ENCODE data around the gene C10orf53.
"Not testable (repeated sequence)": the region's sequence is repeated elsewhere in the genome, so short reads cannot be mapped to it uniquely, and the experiment has no call there.

Gene C10orf53

DNA sequence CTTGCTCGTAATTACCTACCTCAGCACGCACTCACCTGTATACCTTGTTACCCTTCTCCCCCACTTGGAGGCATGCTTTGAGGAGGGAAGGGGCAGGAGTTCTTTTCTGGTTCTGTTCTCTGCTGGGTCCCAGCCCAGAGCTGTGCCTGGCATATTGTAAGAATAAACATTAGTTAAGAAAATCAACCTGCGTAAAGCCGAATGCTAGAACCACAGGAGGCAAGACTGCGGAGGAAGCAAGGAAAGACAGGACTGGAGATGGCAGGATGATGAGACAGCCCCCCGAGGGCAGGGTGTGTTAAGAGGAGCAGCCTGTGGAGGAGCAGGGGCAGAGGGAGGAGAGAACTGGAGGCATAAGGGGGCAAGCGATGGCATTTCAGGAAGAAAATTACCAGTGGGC lies 9.5 kb downstream of the C10orf53 start:
- no peak for DNase-seq

DNA sequence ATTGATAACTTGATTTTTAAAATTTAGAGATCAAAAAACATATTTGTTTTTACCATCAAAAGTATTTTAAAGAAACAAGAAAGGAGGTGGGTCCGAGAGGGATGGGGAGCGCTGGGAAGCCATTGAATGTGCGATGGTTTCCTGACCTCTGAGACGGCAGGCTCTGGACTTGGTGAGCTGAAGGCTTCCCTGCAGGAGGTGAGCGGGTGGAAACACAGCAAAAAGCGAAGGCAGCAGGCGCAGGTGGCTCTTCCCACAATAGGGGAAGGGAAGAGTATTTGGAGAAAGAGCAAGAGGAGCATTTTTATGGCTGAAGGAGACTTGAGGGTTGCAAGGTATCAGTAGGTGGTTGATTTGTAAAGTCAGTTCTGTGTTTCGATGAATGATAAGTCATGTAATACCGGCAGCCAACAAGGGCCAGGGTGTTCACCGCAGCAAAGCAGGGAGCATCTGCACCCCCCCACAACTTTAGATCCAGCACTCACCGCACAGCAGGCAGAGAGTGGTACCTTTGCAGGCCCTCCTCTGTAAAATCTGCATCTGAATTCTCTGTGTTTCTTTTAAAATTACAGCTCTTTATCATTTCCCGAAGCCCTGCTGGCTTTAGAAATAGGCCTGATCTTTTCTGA lies 10.5 kb downstream of the C10orf53 start:
- no peak for DNase-seq

DNA sequence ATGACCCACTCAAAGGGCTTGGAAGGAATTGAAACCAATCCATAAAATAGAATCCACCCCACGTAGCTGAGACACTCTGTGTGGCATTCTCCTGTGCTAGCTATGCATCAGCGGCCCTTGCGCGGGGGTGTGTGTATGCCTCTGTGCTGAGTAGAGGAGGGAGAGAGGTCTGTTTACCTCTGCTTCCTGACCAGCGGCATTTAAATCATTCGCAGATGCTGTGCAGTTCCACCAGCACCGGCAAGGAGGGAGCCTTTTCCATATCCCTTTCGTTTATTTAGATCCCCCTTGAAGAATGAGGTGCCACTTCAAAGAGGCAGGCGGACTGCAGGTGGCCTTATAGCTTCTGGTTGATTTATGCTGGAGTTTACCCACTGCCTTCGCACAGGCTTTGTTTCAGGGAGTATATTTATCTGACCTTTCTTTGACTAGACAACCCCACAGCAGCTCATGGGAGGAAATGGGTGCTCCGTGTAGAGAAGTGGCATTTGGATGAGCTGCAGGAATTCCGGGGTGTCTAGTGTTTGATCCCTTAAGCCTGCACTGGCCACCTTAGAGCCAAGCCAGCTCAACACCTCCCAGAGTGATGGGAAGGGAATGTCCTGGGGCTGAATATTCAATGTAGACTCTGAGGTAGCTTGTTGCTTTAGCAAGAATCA lies 11.4 kb downstream of the C10orf53 start:
- DNase-seq: no peak

DNA sequence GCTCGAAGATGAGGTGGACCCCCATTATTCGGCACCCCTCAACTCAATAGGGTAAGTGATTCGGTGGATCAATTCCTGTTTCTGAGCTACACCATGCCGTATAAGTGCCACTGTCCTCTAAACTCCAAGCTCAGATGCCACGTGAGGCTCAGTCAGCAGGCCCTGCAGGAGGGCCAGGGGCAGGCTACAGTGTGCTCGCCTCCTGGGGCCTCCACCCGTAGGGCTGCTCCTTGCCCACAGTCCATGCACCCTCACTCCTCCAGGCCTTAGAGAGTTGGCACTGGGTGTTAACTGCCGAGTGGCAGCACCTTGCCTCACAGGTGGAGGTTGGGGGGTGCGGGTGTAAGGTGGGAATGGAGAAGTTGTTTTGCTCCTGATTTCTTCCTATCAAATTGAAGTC lies 12.1 kb downstream of the C10orf53 start:
- DNase-seq: no peak

DNA sequence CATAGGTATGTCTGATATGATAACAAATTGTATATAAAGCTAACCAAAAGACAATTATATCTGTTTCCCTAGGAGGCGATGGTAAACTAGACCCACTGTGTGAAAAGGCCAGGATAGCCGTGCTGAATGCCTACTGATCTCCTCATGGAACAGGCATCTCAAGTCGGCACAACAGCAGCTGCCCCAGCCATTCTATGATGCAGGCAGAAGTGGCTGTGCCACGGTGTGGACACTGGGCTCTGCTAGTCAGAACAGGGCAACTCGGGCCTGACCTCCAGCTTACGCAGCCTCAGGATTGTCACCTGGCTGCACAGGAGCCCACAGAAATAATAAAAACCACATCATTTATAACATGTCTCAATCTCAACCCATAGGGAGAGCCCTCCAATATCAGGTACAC lies 15.0 kb downstream of the C10orf53 start:
- no peak for DNase-seq

DNA sequence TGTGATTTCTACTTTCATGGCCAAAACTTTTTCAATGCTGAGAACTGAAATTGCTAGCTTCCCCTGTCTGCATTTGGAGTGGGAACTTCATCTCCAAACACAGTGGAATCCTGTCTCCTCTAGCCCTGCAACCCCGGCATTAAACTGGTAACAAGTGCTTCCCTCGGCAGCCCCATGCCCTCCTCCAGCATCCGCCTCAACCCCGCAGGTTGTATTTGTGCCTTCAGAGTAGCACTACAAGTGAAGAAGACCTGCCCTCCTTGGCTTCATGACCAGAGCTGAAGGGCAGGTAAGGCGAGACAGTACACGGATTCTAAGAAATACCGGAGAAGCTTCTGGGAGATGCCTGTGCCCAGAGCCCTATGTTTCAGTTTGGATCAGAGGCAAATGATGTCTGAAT lies 16.9 kb downstream of the C10orf53 start:
- no peak for DNase-seq

DNA sequence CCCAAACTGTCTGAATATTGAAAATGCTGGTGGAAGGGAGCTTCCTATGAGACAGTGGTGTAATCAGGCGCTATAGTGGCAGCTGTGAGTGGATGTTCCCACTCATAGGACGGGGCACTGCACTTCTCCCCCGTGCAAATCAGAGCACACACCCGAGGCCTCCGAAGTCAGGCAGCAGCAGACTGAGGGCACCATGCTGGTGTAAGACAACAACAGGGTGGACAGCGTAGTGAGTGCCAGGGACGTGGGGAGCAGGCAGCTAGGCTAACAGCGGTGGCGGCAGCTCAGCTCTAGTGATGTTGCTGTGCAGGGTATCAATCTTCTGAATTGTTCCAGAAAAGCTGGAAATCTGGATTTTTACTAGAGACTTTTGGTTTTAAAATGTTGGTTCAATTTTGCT lies 19.2 kb downstream of the C10orf53 start:
- no peak for DNase-seq

DNA sequence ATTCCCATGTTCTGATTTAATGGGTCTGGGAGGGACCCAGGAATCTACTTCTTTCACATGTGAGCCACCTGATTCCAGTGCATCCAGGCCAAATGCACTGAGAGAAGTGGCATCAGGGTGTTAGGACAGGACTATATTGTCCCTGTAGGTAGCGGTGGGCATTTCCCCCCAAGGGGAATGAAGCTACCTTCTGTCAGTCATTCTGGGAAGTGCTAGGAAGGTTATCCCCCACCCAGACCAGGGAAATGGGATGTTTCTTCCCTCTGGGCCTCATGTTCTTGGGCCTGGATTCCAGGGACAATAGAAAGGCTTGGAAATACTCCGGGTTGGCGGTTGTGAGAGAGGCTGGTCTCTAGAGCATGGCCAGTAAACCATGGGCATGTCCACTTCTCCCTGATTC lies 20.8 kb downstream of the C10orf53 start:
- no peak for DNase-seq

DNA sequence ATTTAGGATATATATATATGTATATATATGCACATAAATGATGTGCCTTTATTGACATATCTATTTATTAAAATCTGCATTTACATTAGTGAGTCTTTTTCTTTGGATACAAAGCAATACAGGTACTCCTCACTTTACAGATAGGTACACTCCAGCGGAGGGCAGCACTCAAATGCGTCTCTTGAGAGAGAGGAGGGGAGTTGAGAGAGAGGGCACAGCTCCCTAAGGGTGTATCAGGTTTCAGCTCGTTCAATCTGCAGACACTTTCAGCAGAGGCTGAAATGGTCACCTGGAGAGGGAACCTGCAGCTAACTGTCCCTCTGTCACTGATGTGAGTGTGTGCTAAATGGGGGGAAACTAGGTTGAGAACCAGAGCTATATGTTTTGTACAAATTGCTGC lies 21.5 kb downstream of the C10orf53 start:
- no peak for DNase-seq

DNA sequence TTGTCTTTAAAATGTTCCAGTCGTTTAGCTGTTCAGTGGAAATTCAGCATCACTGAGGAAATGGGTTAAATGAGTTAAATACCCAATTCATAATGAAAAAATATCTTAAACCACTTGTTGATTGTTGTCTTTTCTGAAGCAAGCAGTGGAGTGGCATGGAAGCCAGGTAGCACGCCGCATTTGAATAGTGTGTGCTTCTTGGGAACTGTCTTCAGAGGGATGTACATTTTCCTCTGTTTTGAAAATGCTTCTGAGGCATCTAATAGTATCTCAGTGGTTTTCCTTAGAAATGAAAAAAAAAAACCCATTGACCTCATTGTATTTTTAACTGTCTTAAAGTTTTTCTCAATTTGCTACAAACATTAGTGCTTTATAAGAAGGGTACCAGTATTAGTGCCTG lies 28.1 kb downstream of the C10orf53 start:
- DNase-seq: no peak

DNA sequence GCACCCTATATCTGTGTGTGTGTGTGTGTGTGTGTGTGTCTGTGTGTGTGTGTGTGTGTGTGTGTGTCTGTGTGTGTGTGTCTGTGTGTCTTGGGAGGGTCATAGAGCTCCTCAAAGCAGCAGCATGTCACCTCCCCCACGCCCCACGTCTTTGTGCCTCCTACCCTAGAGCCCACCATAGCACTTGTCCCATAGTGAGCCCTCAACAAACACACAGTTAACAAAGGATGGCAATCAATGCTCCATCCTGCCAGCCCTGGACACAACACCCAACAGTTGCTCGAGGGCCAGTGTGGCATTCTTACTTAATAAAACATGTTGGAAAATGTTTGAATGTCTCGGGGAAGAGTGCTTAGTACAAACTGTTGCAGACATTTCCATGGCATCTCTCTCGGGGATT lies 30.5 kb downstream of the C10orf53 start:
- no peak for DNase-seq

DNA sequence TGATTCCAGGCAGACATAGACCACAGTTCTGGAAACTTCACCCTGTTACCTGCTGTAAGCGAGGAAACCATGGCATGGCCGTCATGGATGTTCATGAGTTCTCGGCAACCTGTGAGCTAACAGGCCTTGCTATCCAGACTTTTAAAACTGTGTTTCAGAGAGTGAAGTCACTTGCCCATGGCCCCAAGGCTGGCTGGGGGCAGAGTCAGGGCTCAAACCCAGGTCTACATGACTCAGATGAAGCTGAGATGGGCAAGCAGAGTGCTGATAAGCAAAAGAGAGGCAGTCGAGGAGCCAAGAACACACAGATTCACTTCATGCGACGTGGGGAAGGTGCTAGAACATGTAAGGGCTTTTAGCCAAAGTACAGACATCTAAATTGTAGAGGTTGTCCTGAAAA lies 31.5 kb downstream of the C10orf53 start:
- no peak for DNase-seq

DNA sequence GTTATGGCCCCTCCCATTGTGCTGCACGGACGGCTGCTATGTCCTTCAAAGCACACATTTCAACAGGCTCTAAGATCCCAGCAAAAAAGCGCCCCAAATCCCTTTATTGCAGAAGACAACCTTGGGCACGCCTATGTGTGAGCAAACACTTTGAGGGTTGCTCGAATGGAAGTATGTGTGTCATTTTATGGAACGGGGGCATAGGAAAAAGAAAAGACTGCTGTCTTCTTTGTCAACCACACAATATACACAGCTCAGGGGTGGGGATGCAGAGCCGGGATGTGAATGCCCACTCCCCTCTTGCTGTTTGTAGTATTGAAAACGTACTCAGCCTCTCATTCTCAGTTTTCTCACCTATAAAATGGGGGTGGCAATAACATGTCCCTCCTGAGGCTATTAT lies 32.0 kb downstream of the C10orf53 start:
- DNase-seq: no peak

DNA sequence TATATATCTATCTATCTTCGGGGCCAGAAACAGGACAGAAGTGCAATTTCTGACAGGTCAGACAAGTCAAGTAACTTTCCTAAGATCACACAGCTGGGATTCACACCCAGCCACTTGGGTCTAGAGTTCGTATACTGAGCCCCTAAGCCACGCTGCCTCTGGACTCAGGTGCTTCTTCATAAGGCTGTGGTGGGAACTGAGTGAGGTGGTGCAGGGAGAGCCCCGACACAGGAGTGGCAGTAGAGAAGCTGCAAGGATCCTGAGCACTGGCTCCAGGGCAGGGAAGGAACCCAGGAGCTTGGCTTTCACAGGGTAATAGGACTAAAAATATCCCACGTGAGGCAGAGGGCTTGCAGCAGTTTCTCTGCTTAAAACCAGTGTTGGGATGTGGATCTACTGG lies 33.8 kb downstream of the C10orf53 start:
- no peak for DNase-seq

DNA sequence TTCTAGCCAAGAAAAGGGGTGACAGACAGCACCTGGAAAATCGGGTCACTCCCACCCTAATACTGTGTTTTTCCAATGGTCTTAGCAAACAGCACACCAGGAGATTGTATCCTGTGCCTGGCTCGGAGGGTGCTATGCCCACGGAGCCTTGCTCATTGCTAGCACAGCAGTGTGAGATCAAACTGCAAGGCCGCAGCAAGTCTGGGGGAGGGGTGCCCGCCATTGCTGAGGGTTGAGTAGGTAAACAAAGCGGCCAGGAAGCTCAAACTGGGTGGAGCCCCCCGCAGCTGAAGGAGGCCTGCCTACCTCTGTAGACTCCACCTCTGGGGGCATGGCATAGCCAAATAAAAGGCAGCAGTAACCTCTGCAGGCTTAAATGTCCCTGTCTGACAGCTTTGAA lies 35.7 kb downstream of the C10orf53 start:
- DNase-seq: not testable (repeated sequence)

DNA sequence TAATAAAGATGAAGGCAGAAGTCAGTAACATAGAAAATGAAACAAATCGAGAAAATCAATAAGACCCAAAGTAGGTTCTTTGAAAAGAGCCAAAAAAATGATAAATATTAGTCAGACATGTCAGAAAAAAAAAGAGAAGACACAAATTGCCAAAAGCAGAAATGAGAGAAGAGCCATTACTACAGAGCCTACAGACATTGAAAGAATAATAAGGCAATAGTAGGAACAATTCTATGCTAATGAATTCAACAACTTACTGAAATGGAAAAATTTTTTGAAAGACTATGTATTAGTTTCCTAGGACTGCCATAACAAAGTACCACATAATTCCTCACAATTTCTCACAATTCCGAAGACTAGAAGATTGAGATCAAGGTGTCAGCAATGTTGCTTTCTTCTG lies 47.1 kb downstream of the C10orf53 start:
- DNase-seq: no peak

DNA sequence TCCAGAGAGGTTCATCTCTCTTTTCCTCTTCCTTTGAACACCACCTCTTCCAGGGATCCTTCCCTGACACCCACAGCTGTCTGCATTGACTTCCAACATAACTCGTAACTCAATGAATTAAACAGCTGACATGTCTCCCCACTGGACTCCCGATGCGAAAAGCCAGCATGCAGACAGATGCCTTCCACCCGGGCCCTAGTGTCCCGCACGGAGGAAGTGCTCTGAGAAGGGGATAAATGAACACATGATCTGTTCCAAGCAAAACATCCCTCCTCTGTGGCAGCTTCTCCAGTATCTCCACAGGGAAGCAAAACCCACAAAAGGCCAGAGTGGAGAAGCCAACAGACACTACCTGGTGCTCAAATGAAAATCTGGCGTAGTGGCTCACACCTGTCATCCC lies 54.4 kb downstream of the C10orf53 start:
- DNase-seq: no peak

DNA sequence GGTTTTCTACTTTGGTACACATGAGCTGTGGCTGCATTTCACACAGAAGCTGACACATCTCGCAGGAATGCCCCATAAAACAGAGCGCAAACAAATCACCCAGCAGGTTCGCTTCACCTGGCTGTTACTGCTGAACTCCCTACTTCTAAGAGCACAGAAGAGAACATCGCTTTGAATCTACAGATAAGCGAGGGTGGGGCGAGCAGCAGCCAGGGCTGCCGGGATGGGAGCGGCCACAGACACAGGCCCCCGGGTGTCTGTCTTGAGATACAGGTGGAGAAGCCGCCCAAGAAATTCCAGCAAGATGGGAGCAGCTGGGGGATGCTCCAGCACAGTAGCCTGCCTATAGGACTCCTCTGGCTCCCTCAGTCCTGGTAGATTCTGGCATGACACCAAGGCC lies 55.2 kb downstream of the C10orf53 start:
- no peak for DNase-seq

DNA sequence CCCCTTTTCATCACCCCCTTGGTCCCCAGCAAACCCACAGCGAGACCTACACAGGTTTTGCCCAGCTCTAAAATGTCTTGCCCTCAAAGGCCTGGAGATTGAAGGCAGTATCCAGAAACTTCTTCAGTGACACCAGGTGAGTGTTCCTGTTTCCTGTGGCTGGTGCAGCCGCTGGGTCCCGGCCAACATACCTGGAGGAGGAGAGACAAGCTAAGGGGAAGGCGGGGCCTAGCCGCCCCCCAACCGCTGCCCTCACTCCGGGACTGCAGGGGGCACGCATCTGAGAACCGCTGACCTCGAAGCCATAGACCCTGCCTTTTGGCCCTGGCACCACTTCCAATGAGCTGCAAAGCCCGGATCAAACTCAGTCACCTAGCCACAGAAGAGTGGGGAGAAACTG lies 55.7 kb downstream of the C10orf53 start:
- DNase-seq: no peak

DNA sequence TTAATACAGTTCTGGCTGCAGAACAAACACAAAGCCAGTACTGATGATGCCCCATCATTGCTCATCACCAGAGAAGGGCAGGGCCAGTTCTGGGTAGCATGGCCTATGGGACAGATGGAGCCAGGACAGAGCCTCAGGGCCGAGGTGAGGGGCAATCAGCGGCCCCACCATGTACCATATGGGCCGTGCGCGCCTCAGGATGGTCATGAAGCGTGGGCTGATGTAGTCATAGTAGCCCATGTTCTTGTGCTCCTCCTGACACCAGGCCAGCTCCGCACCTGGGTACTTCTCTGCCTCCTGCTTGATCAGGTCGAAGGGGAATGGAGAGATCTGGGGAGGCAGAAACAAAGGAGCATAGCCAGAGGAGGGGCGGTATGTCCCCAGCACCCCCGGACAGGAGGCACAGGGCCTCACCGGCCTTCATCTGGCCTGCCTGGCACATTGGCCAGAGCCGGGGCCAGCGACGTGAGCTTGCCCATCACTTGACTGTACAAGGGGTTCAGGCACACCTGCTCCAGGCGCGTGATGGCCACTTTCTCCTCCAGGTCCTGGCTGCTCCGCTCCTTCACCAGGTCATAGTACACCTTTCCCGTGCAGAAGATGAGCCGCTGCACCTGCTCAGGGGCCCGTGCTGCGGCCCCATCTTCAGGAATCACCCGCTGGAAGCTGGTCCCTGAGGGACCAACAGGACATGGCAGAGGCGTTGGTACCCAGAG lies 56.6 kb downstream of the C10orf53 start:
- no peak for DNase-seq

DNA sequence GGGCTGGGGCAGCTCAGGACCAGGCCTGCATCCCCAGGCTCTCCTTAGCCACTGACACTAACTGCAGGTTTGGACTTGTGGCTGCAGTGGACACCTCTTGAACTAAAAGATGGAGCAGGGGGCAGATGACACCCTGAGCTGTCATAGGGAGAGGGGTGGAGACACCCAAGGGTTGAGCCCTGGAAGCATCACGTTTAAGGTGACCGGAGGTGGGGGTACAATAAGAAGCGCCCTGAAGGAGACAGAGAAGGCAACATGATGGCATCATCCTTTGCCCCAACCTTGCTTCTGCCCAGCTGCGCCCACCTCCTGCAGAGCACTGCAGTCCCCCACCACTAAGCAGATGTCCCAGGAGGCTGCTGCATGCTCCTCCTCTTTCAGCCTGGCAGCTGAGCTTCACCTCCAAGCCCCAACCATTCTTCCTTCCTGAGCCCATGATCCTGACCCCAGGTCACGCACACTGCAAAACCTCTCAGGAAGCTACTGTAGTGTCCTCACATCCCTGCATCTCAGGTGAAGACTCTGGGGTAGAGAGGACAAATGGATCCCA lies 57.2 kb downstream of the C10orf53 start:
- no peak for DNase-seq

DNA sequence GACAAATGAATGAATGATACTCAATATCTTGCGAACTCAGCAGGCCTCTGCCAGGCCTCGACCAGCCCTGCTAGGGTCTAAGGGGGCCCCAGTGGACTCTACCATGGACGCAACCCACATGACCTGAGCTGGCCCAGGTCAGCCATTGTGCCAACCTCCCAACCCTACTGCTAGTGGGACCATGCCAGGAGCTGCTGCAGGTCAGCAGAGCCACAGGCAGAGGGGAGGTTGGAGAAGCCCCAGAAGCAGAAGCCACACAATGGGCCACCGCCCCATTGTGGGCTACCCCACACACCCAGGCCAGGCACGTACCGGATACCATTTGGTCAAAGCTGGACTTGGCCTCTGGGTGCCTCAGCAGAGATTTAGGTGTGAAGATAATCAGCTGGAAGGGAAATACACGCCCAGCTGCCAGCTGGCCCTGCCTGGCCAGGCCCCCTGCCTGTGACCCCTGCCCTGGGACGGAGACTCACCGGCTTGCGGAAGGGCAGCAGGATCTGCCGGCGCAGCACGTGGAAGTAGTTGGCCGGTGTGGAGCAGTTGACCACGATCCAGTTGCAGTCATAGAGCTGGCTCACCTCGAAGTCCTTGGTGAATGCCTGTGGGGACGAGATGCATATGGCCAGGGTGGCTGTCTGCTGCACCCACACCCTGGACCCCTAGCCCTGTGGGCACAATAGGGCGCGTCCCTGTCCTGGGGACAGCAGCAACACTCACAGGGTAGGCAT lies 58.2 kb downstream of the C10orf53 start:
- no peak for DNase-seq

DNA sequence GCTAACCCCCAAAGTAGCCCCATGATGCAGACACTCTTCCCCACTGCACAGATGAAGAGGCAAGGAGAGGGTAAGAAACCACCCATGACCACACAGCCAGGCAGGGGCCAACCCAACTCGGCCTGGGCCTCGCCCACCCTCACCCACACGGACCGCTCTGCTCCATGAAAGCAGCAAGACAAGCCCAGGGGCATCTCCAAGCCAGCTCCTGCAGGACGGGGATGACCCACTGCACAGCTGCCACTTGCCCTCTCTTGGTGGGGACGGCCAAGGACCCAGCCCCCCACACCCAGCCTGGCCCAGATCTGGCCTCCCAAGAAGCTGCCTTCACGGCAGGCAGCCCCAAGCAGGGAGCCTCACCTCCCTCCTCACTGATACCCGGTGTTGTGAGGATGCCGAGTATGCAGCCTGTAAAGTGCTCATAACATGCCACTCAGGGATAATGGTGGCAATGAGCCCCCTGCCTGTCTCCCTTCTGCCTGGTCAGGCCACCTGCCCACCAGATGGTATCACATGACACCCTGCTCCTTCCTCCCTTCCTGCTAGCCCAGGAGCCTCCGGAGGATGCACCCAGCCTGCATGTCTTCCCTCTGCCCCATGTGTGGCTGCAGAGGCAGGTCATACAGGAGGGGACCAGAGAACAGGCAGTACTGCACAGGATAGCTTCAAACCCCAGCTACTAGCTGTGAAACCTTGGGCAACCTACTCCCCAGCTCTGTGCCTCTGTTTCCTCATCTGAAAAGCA lies 59.3 kb downstream of the C10orf53 start:
- DNase-seq: no peak
